H1 (cell line): ENCODE results near the gene TPP2. TPM values are rescaled to one million over a fixed set of nuclear protein-coding genes. Genes with fewer than 3 reads are reported as not detected.

Source experiments
- CTCF ChIA-PET: fragments of 300-600 bp; sonication (Branson Sonifier 250); formaldehyde crosslinking; loops from one replicate; lab custom pipeline; 2021; ENCODE audit not compliant: partially characterized antibody; lab: Charles Lee
- POLR2A ChIA-PET: fragments of 300-600 bp; sonication (Branson Sonifier 250); formaldehyde crosslinking; loops from one replicate; lab custom pipeline; 2021; ENCODE audit warnings: inconsistent platforms; ENCODE audit not compliant: partially characterized antibody; lab: Charles Lee
- DNase-seq, 2 experiments: peaks; one replicate each; pipeline versions ENCODE4 v3.0.0 to v3.0.0-alpha.2; 2010 to 2022; ENCODE audit warnings: low spot score in 2 of 2, low read depth in 1 of 2, mixed read lengths in 1 of 2
- FAIRE-seq: peaks from 2 replicates; lab custom pipeline; 2011; peaks lifted over from hg19 to GRCh38; lab: Jason Lieb, UNC
- H2AFZ ChIP-seq: 2 replicates; pipeline ENCODE4 v1.8.1; 2012; ENCODE audit warnings: low read length, inconsistent platforms
- H2AK5ac ChIP-seq: 2 replicates; pipeline ENCODE4 v1.6.1; 2013; ENCODE audit warnings: low read depth, low read length
- H2BK120ac ChIP-seq: replicated peaks from 2 replicates; pipeline ENCODE3; 2013; ENCODE audit warnings: low read depth, low read length, inconsistent platforms
- H2BK12ac ChIP-seq: 2 replicates; pipeline ENCODE4 v1.6.1; 2013; ENCODE audit warnings: low read depth, low read length
- H2BK15ac ChIP-seq: 2 replicates; pipeline ENCODE4 v1.6.1; 2013; ENCODE audit warnings: low read length
- H2BK20ac ChIP-seq: 2 replicates; pipeline ENCODE4 v1.6.1; 2013; ENCODE audit warnings: low read length
- H2BK5ac ChIP-seq: 2 replicates; pipeline ENCODE4 v1.6.1; 2013; ENCODE audit warnings: low read depth, low read length
- H3K14ac ChIP-seq: 2 replicates; pipeline ENCODE4 v1.6.1; 2013; ENCODE audit warnings: inconsistent platforms; ENCODE audit not compliant: insufficient read length
- H3K18ac ChIP-seq: 2 replicates; pipeline ENCODE4 v1.6.1; 2013; ENCODE audit warnings: low read length; ENCODE audit errors: extremely low read depth
- H3K23ac ChIP-seq: 2 replicates; pipeline ENCODE4 v1.6.1; 2013; ENCODE audit warnings: inconsistent platforms; ENCODE audit not compliant: insufficient read length
- H3K23me2 ChIP-seq: 2 replicates; pipeline ENCODE4 v1.6.1; 2013; ENCODE audit warnings: low read depth, low read length
- H3K27ac ChIP-seq: 2 replicates; pipeline ENCODE4 v1.6.1; 2011; ENCODE audit warnings: low read depth, low read length, inconsistent platforms
- H3K27me3 ChIP-seq, 4 experiments: replicated peaks in 1 of 4; 1 replicate in 1 of 4; 2 replicates in 3 of 4; pipeline versions ENCODE4 v1.6.1 to v1.8.1; 2011 to 2013; ENCODE audit warnings: low read length in 3 of 4, mild to moderate bottlenecking in 3 of 4, inconsistent platforms in 2 of 4, mixed read lengths in 2 of 4, moderate library complexity in 1 of 4; ENCODE audit not compliant: control insufficient read depth in 3 of 4, insufficient read depth in 3 of 4; ENCODE audit errors: extremely low read depth in 1 of 4
- H3K36me3 ChIP-seq, 4 experiments: 2 replicates each; pipeline versions ENCODE4 v1.6.1 to v1.8.1; 2011 to 2013; ENCODE audit warnings: mild to moderate bottlenecking in 4 of 4, low read length in 3 of 4, moderate library complexity in 2 of 4, control low read depth in 1 of 4, inconsistent platforms in 1 of 4; ENCODE audit not compliant: insufficient read depth in 4 of 4, control insufficient read depth in 2 of 4
- H3K4ac ChIP-seq: replicated peaks from 2 replicates; pipeline ENCODE3; 2013; ENCODE audit warnings: low read length, low read depth, mixed read lengths, inconsistent platforms; ENCODE audit not compliant: insufficient read length
- H3K4me1 ChIP-seq, 4 experiments: replicated peaks in 1 of 4; 1 replicate in 1 of 4; 2 replicates in 3 of 4; pipeline versions ENCODE4 v1.6.1 to v1.8.1; 2011 to 2013; ENCODE audit warnings: low read length in 3 of 4, inconsistent platforms in 2 of 4, mixed read lengths in 1 of 4; ENCODE audit not compliant: insufficient read depth in 4 of 4, control insufficient read depth in 3 of 4
- H3K4me2 ChIP-seq, 2 experiments: 2 replicates each; pipeline versions ENCODE4 v1.6.1 to v1.8.1; 2011 to 2013; ENCODE audit warnings: low read depth in 2 of 2, low read length in 2 of 2, control low read depth in 1 of 2, inconsistent platforms in 1 of 2, mild to moderate bottlenecking in 1 of 2; ENCODE audit not compliant: insufficient read depth in 1 of 2
- H3K4me3 ChIP-seq, 4 experiments: fragments of 200-600, 300-600 bp in 1 of 4; sonication (generic), shearing (Covaris generic), sonication (Bioruptor Twin) in 1 of 4; 2 replicates each; pipeline versions ENCODE4 v1.5.1 to v1.8.1; 2011 to 2016; ENCODE audit warnings: low read length in 4 of 4, low read depth in 3 of 4, control low read depth in 2 of 4, inconsistent platforms in 2 of 4, mild to moderate bottlenecking in 2 of 4, mixed read lengths in 1 of 4, moderate library complexity in 1 of 4; ENCODE audit not compliant: insufficient read depth in 2 of 4; ENCODE audit errors: extremely low read depth in 1 of 4
- H3K56ac ChIP-seq: replicated peaks from 2 replicates; pipeline ENCODE3; 2013; ENCODE audit warnings: low read depth, mild to moderate bottlenecking, mixed read lengths, low read length, inconsistent platforms; ENCODE audit not compliant: insufficient read length
- H3K79me1 ChIP-seq: 2 replicates; pipeline ENCODE4 v1.6.1; 2013; ENCODE audit warnings: low read depth, low read length, control low read depth
- H3K79me2 ChIP-seq, 2 experiments: 2 replicates each; pipeline versions ENCODE4 v1.6.1 to v1.8.1; 2012 to 2013; ENCODE audit warnings: low read length in 2 of 2, mild to moderate bottlenecking in 2 of 2, inconsistent platforms in 1 of 2; ENCODE audit not compliant: insufficient read depth in 2 of 2, control insufficient read depth in 1 of 2
- H3K9ac ChIP-seq, 4 experiments: replicated peaks in 1 of 4; 1 replicate in 1 of 4; 2 replicates in 3 of 4; pipeline versions ENCODE4 v1.6.1 to v1.8.1; 2011 to 2013; ENCODE audit warnings: low read depth in 3 of 4, low read length in 3 of 4, control low read depth in 2 of 4, mild to moderate bottlenecking in 2 of 4, moderate library complexity in 2 of 4, inconsistent platforms in 1 of 4; ENCODE audit errors: extremely low read depth in 1 of 4
- H3K9me3 ChIP-seq, 2 experiments: 2 replicates each; pipeline versions ENCODE4 v1.6.1 to v1.8.1; 2012 to 2013; ENCODE audit warnings: mild to moderate bottlenecking in 2 of 2, moderate library complexity in 2 of 2, control low read depth in 1 of 2, inconsistent platforms in 1 of 2, low read depth in 1 of 2, low read length in 1 of 2, mixed read lengths in 1 of 2; ENCODE audit not compliant: insufficient read depth in 2 of 2
- H4K20me1 ChIP-seq, 2 experiments: replicated peaks in 1 of 2; 2 replicates each; pipeline versions ENCODE3 to v1.8.1; 2011 to 2013; ENCODE audit warnings: inconsistent platforms in 2 of 2, low read length in 2 of 2, mild to moderate bottlenecking in 1 of 2; ENCODE audit not compliant: insufficient read depth in 2 of 2, control insufficient read depth in 1 of 2
- H4K5ac ChIP-seq: 2 replicates; pipeline ENCODE4 v1.6.1; 2013; ENCODE audit warnings: low read length, low read depth, mixed read lengths, inconsistent platforms; ENCODE audit not compliant: insufficient read length
- H4K8ac ChIP-seq: 2 replicates; pipeline ENCODE4 v1.8.0; 2013; ENCODE audit warnings: mild to moderate bottlenecking, moderate library complexity, low read length, inconsistent platforms; ENCODE audit not compliant: insufficient read depth; ENCODE audit errors: extremely low read depth
- H4K91ac ChIP-seq: replicated peaks from 2 replicates; pipeline ENCODE3; 2013; ENCODE audit warnings: low read length, mixed read lengths, inconsistent platforms; ENCODE audit not compliant: insufficient read length
- CREB1 ChIP-seq: IDR thresholded peaks from 2 replicates; pipeline ENCODE4 v1.6.1; 2012; ENCODE audit warnings: inconsistent platforms
- GABPA ChIP-seq: IDR thresholded peaks from 2 replicates; pipeline ENCODE4 v1.6.1; 2011; ENCODE audit warnings: mild to moderate bottlenecking, low read length, moderate library complexity, borderline replicate concordance; ENCODE audit not compliant: insufficient read depth
- GTF2F1 ChIP-seq: IDR thresholded peaks from 2 replicates; pipeline ENCODE4 v1.6.1; 2012; ENCODE audit warnings: low read depth, low read length, improper control_type of control experiment, borderline replicate concordance
- JUND ChIP-seq: IDR thresholded peaks from 2 replicates; pipeline ENCODE4 v1.6.1; 2011; ENCODE audit warnings: mild to moderate bottlenecking, improper control_type of control experiment, low read length
- KDM1A ChIP-seq: fragments of 200-600, 300-600 bp; sonication (generic); IDR thresholded peaks from 2 replicates; pipeline ENCODE4 v1.7.1; 2016; ENCODE audit warnings: mild to moderate bottlenecking, low read length, borderline replicate concordance
- KDM5A ChIP-seq: fragments of 200-600 bp; IDR thresholded peaks from 2 replicates; pipeline ENCODE4 v1.7.1; 2012; ENCODE audit warnings: mild to moderate bottlenecking, low read length, inconsistent platforms, mixed read lengths
- MAFK ChIP-seq: IDR thresholded peaks from 2 replicates; pipeline ENCODE4 v1.6.1; 2012; ENCODE audit warnings: low read depth, mild to moderate bottlenecking, improper control_type of control experiment, low read length
- NANOG ChIP-seq: IDR thresholded peaks from 2 replicates; pipeline ENCODE4 v1.6.1; 2011; ENCODE audit warnings: low read length, low read depth, mild to moderate bottlenecking, inconsistent platforms; ENCODE audit not compliant: insufficient read depth, poor library complexity, severe bottlenecking
- POLR2A ChIP-seq, 2 experiments: IDR thresholded peaks; 1 replicate in 1 of 2; 2 replicates in 1 of 2; pipeline ENCODE4 v1.6.1; 2011; ENCODE audit warnings: low read depth in 2 of 2, low read length in 2 of 2, mild to moderate bottlenecking in 2 of 2; ENCODE audit errors: control extremely low read depth in 1 of 2
- POLR2AphosphoS5 ChIP-seq: IDR thresholded peaks from 2 replicates; pipeline ENCODE4 v1.6.1; 2011; ENCODE audit warnings: low read depth, low read length
- RXRA ChIP-seq: IDR thresholded peaks from 2 replicates; pipeline ENCODE4 v1.6.1; 2011; ENCODE audit warnings: low read depth, mild to moderate bottlenecking, low read length, moderate library complexity; ENCODE audit not compliant: insufficient read depth
- SAP30 ChIP-seq: fragments of 300-600 bp; sonication (generic); IDR thresholded peaks from 2 replicates; pipeline ENCODE4 v1.7.1; 2012; ENCODE audit warnings: low read length, moderate library complexity, mild to moderate bottlenecking, inconsistent platforms; ENCODE audit not compliant: insufficient read depth, insufficient replicate concordance
- SIX5 ChIP-seq: IDR thresholded peaks from 2 replicates; pipeline ENCODE4 v1.6.1; 2011; ENCODE audit warnings: mild to moderate bottlenecking, low read depth, low read length
- SRF ChIP-seq: IDR thresholded peaks from 2 replicates; pipeline ENCODE4 v1.6.1; 2011; ENCODE audit warnings: mild to moderate bottlenecking, low read depth, low read length, moderate library complexity
- ZNF274 ChIP-seq: IDR thresholded peaks from 2 replicates; pipeline ENCODE4 v1.7.0; 2012; ENCODE audit warnings: low read length, borderline replicate concordance; ENCODE audit errors: extremely low read depth
- WGBS, 2 experiments: shearing (Covaris generic) in 1 of 2; methylation state at CpG; one replicate each; pipeline versions ENCODE4 v1.1.6 to v1.1.7; 2013 to 2015; ENCODE audit warnings: low lambda C conversion rate in 2 of 2, mixed read lengths in 2 of 2, inconsistent platforms in 1 of 2, low coverage in 1 of 2, missing lambda C conversion rate in 1 of 2; ENCODE audit not compliant: insufficient replicate concordance in 2 of 2, insufficient coverage in 1 of 2, insufficient read length in 1 of 2; ENCODE audit errors: extremely low coverage in 1 of 2, missing lambda C conversion rate in 1 of 2; 5-methylcytosine and 5-hydroxymethylcytosine counted together
- polyA plus RNA-seq, 7 experiments: library from polyadenylated mRNA; depleted of rRNA in 3 of 7; stranded (reverse) in 5 of 7; unstranded in 2 of 7; fragments of >200 nt in 5 of 7; fragments of 200-250 nt in 2 of 7; gene quantifications; 1 replicate in 5 of 7; 2 replicates in 1 of 7; 4 replicates in 1 of 7; pipeline versions ENCODE4 v1.2.1 to v1.2.3, GENCODE V29; 2011 to 2013; ENCODE audit warnings: missing spikeins in 2 of 7, mixed read lengths in 2 of 7
- total RNA-seq: library from RNA; stranded (reverse); fragmentation: NEBNext Ultra II Directional; extraction: Animal tissue kit (Norgen Biotek cat#: 25700); gene quantifications from 2 replicates; pipeline ENCODE4 v1.2.1, GENCODE V29; 2021

Gene TPP2
- total and polyA plus RNA-seq, 2 of the 8 experiments (the other 6 are each of a cell fraction or from before 2014, with no cell fraction given), result 15.9 to 85.7 TPM

DNA sequence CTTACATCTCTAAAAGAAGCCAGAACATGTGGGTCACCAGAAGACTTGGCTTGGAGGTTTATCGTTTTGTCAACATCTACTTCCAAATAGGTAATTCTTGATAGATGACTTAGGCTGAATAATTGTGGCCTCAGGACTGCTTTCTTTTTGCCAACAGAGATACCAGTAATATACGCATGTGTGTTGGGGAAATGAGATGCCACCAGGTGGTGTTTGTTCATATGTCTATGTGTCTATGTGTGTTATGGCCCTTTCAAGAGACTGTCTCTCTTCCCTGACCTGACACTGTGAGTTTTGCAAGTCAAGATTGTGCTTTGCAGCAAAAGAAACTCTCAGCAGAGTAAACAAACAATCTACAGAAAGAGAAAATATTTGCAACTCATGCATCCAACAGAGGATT is 129.6 kb downstream of the TPP2 start:
- Histone ChIP-seq H4K5ac (no peak overlapping the region), H2BK15ac (no peak overlapping the region), H3K79me1 (no peaks in the 10 kb centered on the region), H3K4ac (no peak overlapping the region), H3K79me2 (no peaks in the 10 kb centered on the region), H3K23ac (no peak overlapping the region), H4K20me1 (no peaks in the 10 kb centered on the region), H2BK12ac (no peak overlapping the region), H3K4me3 (no peak overlapping the region), H3K9me3 (no peaks in the 10 kb centered on the region), H3K27ac (no peak overlapping the region), H2BK5ac (no peak overlapping the region), H3K4me2 (no peak overlapping the region), H4K91ac (no peak overlapping the region), H3K14ac (no peak overlapping the region), H3K4me1 (no peaks in the 10 kb centered on the region), H2AK5ac (no peak overlapping the region), H2AFZ (no peak overlapping the region), H3K23me2 (no peaks in the 10 kb centered on the region), H3K9ac (no peak overlapping the region), H3K36me3 (no peaks in the 10 kb centered on the region), H4K8ac (no peak overlapping the region), H3K27me3 (no peaks in the 10 kb centered on the region), H3K18ac (no peak overlapping the region), H2BK20ac (no peak overlapping the region), H2BK120ac (no peak overlapping the region), H3K56ac (no peak overlapping the region)
- POLR2A ChIA-PET, result no interaction called here
- 100% methylated on average over 2 of the region's 2 CpGs; no CpG with 5 or more reads in 1 of the 2 experiments for WGBS, 2 experiments
- CTCF ChIA-PET, result interaction anchor here (0.8 kb wide), 1 partner anchor 258 kb away, joined by 3 read pairs; no protein-coding TSS in a partner anchor
- no peak for DNase-seq
- no peak for FAIRE-seq
- TF ChIP-seq RXRA (no peak), CREB1 (no peak), ZNF274 (no peak), SAP30 (no peak), SRF (no peak), GABPA (no peak), POLR2AphosphoS5 (no peak), SIX5 (no peak), GTF2F1 (no peak), MAFK (no peak), JUND (no peak), POLR2A (IDR thresholded peaks at IDR 0.05; ENCODE audit: control extremely low read depth in 1 of 2, low read depth in 2 of 2, low read length in 2 of 2) (no peak), NANOG (no peak), KDM1A (no peak), KDM5A (no peak)
